ENCODE measurements around the gene IREB2.

DNA sequence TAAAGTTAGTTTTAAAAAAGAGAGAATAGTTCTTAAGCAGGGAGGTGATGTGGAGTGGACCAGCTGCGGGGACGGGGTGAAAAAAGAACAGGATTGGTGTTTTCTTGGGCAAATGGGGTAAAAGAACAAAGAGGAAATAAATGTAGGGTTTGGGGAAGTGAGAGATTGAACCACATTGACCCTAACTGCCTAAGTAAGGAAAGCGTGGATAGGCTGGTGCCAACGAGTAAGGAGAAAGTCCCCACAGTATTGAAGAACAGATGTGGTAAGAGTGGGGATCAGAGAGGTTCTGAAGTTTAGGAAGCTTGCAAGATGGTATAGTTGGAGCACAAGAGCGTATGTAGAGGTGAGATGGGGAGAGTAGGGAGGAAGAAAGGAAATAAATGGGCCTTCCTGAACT lies 17.0 kb downstream of the IREB2 start:
- TF ChIP-seq, protein P1, sequence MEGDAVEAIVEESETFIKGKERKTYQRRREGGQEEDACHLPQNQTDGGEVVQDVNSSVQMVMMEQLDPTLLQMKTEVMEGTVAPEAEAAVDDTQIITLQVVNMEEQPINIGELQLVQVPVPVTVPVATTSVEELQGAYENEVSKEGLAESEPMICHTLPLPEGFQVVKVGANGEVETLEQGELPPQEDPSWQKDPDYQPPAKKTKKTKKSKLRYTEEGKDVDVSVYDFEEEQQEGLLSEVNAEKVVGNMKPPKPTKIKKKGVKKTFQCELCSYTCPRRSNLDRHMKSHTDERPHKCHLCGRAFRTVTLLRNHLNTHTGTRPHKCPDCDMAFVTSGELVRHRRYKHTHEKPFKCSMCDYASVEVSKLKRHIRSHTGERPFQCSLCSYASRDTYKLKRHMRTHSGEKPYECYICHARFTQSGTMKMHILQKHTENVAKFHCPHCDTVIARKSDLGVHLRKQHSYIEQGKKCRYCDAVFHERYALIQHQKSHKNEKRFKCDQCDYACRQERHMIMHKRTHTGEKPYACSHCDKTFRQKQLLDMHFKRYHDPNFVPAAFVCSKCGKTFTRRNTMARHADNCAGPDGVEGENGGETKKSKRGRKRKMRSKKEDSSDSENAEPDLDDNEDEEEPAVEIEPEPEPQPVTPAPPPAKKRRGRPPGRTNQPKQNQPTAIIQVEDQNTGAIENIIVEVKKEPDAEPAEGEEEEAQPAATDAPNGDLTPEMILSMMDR (IDR thresholded peaks at IDR 0.05 in 4 of 5, conservative IDR thresholded peaks at IDR 0.05 in 1 of 5) = no peak
- no peak for TF ChIP-seq POLR2A (IDR thresholded peaks at IDR 0.05)

All from gastrocnemius medialis (tissue), 4 donors.